ENCODE data around the gene ARHGAP25.
"Not testable (repeated sequence)": the region's sequence is repeated elsewhere in the genome, so short reads cannot be mapped to it uniquely, and the experiment has no call there.

The ARHGAP25 gene

GRCh38 chr2:68790600-68790999 is 56.0 kb downstream of the ARHGAP25 start:
- in situ Hi-C loops (cut with HindIII; ENCODE audit: low sequenced_read_pairs) = no loop called here

GRCh38 chr2:68791914-68792313 is 57.3 kb downstream of the ARHGAP25 start:
- in situ Hi-C loops (cut with HindIII; ENCODE audit: low sequenced_read_pairs) = no loop called here

DNA sequence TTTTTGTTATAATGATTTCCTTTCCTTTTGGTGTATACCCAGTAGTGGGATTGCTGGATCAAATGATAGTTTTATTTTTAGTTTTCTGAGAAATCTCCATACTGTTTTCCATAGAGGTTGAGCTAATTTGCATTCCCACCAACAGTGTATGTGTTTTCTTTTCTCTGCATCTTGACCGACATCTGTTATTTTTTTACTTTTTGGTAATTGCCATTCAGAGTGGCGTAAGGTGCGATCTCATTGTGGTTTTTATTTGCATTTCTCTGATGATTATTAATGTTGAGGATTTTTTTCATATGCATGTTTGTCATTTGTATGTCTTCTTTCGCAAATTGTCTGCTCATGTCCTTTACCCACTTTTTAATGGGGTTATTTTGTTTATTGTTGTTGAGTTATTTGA is 58.1 kb downstream of the ARHGAP25 start:
- in situ Hi-C loops (cut with HindIII; ENCODE audit: low sequenced_read_pairs) = no loop called here

DNA sequence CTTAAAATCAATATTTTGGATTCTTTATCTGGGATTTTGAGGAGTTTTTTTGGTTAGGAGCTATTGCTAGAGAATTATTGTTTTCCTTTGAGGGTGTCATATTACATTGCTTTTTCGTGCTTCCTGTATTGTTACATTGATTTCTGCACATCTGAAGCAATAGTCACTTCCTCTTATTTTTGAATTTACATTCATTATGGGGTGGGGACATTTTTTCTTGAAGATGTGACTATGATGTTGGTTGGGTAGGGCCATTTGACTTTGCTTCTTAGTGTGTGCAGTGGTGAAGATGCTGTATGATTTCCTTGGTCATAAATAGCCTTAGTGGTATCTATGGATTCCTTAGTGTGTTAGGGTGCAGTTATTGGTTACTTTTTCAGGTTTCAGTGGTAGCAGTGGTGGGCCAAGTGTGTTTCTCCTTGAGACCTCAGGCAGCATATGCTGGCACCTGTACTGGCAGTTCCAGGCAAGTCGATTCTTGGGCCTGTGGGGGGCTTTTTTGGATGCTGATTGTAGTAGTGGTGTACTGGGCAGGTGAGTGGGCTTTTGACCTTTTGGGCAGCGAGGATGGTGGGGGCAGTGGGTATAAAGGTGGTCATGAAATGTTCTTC is 61.8 kb downstream of the ARHGAP25 start:
- in situ Hi-C loops (cut with HindIII; ENCODE audit: low sequenced_read_pairs) = no loop called here

DNA sequence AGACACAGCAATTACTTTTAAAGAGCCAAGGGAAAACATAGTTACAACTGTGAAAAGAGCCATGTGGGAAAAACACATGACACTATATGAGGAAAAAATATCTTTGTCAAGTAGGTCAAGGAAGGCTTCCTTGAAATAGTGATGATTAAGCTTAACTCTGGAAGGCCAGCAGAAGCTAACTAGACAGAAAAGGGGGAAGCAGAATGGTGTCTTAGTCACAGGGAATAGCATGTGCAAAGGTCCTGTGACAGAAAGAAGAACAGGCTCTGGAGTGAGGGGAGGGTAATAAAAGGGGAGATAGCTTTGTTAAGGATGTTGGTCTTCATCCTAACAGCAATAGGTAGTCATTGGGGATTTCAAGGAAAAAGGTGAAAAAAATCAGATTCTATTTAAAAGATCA is 64.0 kb downstream of the ARHGAP25 start:
- in situ Hi-C loops (cut with HindIII; ENCODE audit: low sequenced_read_pairs) = no loop called here

GRCh38 chr2:68799140-68800026 is 64.8 kb downstream of the ARHGAP25 start:
- in situ Hi-C loops (cut with HindIII; ENCODE audit: low sequenced_read_pairs) = no loop called here

DNA sequence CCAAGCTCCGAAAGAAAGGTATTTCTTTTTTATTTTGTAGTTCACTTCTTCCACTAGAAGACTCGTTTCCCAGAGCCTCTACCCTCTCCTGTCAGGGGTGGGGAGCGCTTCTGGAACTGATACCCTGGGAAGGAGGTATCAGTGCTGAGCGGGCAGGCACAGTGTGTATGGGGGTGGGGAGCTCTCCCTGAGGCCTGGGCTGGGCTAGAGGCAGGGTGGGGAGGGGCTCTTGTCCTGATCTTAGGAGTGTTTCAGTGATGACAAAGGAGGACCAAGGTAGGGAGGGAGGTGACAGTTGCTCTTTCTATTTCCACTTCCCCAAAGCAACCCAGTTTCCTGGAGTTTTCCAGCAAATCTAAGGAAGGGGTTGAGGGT is 65.4 kb downstream of the ARHGAP25 start:
- in situ Hi-C loops (cut with HindIII; ENCODE audit: low sequenced_read_pairs) = no loop called here

GRCh38 chr2:68800517-68800916 is 65.9 kb downstream of the ARHGAP25 start:
- in situ Hi-C loops (cut with HindIII; ENCODE audit: low sequenced_read_pairs) = no loop called here

GRCh38 chr2:68802161-68802560 is 67.5 kb downstream of the ARHGAP25 start:
- in situ Hi-C loops (cut with HindIII; ENCODE audit: low sequenced_read_pairs) = not testable (repeated sequence)

- in situ Hi-C loops (cut with HindIII; ENCODE audit: low sequenced_read_pairs) = loop anchor here (5.0 kb wide), 1 partner anchor 33 kb away; no protein-coding TSS in a partner anchor
These were observed 70.4 kb downstream of the ARHGAP25 start for GRCh38 chr2:68805025-68805424.

GRCh38 chr2:68806511-68807109 is 72.0 kb downstream of the ARHGAP25 start:
- in situ Hi-C loops (cut with HindIII; ENCODE audit: low sequenced_read_pairs) = loop anchor here (5.0 kb wide), 1 partner anchor 34 kb away; no protein-coding TSS in a partner anchor

GRCh38 chr2:68807821-68808266 is 73.2 kb downstream of the ARHGAP25 start:
- in situ Hi-C loops (cut with HindIII; ENCODE audit: low sequenced_read_pairs) = loop anchor here (5.0 kb wide), 1 partner anchor 36 kb away; no protein-coding TSS in a partner anchor

DNA sequence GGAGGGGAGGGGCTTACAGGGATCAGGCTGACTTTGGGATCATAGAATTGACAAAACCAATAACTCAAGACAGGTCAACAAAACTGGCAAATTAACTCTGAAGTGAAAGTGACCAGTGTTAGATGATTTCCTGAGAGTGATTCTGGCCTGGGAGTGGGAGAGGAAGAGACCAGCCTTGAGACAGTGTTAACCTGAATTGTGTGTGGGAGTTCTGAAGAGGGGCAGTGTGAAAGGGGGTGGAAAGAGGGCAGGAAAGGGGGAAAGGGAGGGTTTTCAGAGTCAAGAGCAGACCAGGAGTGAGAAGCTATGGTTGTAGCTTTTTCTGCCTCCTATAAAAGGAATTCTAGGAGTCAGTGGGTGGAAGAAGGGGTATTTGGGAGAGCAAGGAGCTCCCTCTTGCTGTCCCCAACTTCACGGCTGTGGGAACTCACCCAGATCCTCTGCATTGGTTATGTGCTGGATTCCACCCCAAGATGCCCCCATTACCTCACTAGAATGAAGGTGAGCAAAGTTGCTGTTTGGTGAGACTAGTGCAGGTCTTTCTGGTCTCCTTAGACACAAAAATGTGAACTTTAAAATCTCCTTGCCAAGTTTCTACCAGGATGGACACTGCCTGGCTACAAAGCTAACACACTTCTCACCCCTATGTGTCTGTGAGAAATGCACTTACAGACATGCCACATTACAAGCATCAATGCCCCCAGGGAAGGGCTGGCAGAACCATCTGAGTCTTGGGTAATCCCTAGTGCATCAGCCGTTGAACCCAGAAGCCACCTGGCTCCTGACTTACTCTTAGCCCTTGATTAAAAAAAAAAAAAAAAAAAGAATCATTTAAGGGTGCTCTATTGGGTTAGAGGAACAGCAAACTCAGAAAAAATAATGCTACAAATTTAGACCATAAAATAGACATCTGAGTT is 75.0 kb downstream of the ARHGAP25 start:
- in situ Hi-C loops (cut with HindIII; ENCODE audit: low sequenced_read_pairs) = loop anchor here (5.0 kb wide), 1 partner anchor 37 kb away; no protein-coding TSS in a partner anchor

DNA sequence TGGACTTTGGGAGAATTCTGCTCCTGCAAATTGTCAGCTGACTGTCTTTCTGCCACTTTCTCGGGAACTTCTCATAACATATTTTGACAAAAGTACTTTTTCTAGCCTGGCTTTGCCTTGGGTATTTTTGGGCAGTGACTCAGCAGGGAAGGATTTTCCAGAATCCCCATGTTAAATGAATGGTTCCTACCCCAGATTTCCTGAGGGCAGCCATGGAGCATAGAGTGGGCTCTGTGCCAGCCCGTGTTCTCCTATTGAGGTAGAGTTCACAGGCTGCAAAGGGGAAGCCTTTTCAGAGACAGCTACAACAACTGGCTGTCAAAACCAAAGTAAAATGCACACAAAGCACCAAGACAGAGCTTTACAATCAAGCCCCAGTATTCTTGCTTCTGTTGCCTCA is 76.8 kb downstream of the ARHGAP25 start:
- in situ Hi-C loops (cut with HindIII; ENCODE audit: low sequenced_read_pairs) = no loop called here

DNA sequence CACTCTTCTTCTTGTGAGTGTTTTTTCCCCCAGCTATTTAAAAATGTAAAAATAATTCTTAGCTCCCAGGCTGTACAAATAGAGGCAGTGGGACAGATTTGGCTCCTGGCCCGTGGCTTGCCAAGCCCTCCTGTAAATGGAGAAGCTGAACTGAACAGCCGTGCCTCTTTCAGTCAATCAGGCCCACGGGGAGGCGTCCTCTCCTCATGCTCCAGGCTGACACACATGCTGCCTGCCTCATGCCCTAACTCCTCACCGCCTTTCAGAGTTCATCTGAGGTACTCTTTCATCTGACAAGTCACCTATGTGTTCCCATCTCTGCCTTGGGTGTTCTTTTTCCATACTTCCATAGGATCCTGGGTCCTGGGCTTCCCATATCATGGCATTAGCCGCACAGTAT is 77.6 kb downstream of the ARHGAP25 start:
- in situ Hi-C loops (cut with HindIII; ENCODE audit: low sequenced_read_pairs) = no loop called here

DNA sequence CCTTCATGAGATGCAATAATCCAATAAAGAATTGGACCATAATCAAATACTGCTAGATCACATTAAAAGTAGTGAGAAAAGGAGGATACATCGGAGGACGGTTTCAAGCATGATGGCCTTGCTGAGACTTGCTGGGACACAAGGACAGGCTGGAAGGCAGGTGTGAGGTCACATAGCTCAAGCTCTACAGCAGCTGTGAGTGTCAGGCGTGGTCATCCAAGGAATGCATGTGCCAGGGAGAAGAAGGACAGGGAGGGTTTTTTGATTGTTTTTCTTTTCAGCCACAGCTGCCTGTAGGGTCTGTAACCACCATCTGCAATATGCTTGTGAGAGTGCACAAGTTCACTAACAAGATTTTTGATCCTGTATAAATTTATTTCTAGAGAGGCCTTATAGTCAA is 79.0 kb downstream of the ARHGAP25 start:
- in situ Hi-C loops (cut with HindIII; ENCODE audit: low sequenced_read_pairs) = no loop called here

GRCh38 chr2:68817306-68817705 is 82.7 kb downstream of the ARHGAP25 start:
- in situ Hi-C loops (cut with HindIII; ENCODE audit: low sequenced_read_pairs) = no loop called here

- in situ Hi-C loops (cut with HindIII; ENCODE audit: low sequenced_read_pairs) = no loop called here
These were observed 84.9 kb downstream of the ARHGAP25 start for GRCh38 chr2:68819556-68819955.

DNA sequence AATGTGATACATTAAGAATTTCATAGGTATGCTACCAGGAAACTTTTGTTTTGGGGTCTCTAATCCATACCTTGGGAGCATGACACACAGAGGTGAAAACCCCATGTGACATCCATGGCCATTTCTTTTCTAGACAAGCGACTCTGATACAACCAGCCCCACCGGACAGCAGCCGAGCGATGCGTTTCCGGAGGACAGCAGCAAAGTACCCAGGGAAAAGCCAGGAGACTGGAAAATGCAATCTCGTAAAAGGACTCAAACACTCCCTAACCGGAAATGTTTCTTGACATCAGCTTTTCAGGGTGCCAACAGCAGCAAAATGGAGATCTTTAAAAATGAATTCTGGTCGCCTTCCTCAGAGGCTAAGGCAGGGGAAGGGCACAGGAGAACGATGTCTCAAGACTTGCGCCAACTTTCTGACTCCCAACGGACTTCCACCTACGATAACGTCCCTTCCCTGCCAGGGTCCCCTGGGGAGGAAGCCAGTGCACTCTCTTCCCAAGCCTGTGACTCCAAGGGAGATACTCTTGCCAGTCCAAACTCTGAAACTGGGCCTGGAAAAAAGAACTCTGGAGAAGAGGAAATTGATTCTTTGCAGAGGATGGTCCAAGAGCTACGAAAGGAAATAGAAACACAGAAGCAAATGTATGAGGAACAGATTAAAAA is 87.7 kb downstream of the ARHGAP25 start:
- in situ Hi-C loops (cut with HindIII; ENCODE audit: low sequenced_read_pairs) = no loop called here

- in situ Hi-C loops (cut with HindIII; ENCODE audit: low sequenced_read_pairs) = no loop called here
These were observed 90.2 kb downstream of the ARHGAP25 start for GRCh38 chr2:68824831-68825230.
